NOMO-1 (cell line): ENCODE data around the gene GJD3.

Experiments used
- DNase-seq, 2 experiments: peaks; one replicate each; lab custom pipeline; 2025; ENCODE audit not compliant: unreplicated experiment in 2 of 2; lab: John Stamatoyannopoulos, UW

The GJD3 gene

GRCh38 chr17:40313668-40314583 is 50.6 kb downstream of the GJD3 start:
- no peak for DNase-seq
